ENCODE data around the gene PTH2. TPM values are rescaled to one million over a fixed set of nuclear protein-coding genes. Genes with fewer than 3 reads are reported as not detected.

PTH2 gene
- polyA plus RNA-seq, 3 donors, result not detected

DNA sequence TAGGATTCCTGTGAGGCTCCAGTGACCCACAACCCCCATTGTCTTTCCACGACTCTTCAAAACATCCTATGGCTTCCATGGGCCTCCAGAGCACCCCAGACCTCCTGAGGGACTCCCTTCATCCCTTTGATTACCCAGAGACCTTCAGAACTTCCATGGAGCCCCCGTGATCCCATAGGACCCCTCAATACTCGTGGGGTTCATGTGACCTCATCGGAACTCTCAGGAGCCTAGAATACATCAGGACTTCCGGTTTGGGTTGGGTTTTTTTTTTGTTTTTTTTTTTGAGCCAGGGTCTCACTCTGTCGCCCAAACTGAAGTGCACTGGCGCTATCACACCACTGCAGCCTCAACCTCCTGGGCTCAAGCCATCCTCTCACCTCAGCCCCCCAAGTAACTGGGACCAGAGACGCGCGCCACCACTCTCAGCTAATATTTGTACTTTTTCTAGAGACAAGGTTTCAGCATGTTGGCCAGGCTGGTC, 30.6 kb upstream of the PTH2 start:
- intact Hi-C loops (cut with micrococcal nuclease), result loop anchor here (5.0 to 10.0 kb wide), 3 partner anchors 34 to 369 kb away; partner anchors contain the start of genes RPL13A (in 1 of the 2), RPS11 (in 1 of the 2) and SNRNP70 (in 1 of the 2)
- peaks cover 30% of the 10 kb centered on the region for H3K4me1 Mint-ChIP-seq
- peaks cover 32 to 44% of the 10 kb centered on the region in 2 donors for H3K36me3 Mint-ChIP-seq
- TF ChIP-seq, protein P1, sequence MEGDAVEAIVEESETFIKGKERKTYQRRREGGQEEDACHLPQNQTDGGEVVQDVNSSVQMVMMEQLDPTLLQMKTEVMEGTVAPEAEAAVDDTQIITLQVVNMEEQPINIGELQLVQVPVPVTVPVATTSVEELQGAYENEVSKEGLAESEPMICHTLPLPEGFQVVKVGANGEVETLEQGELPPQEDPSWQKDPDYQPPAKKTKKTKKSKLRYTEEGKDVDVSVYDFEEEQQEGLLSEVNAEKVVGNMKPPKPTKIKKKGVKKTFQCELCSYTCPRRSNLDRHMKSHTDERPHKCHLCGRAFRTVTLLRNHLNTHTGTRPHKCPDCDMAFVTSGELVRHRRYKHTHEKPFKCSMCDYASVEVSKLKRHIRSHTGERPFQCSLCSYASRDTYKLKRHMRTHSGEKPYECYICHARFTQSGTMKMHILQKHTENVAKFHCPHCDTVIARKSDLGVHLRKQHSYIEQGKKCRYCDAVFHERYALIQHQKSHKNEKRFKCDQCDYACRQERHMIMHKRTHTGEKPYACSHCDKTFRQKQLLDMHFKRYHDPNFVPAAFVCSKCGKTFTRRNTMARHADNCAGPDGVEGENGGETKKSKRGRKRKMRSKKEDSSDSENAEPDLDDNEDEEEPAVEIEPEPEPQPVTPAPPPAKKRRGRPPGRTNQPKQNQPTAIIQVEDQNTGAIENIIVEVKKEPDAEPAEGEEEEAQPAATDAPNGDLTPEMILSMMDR (IDR thresholded peaks at IDR 0.05), result no peak
- H3K27me3 Mint-ChIP-seq (ENCODE audit: low read depth in 3 of 3), result peaks cover 0 to 5% (median 0%) of the 10 kb centered on the region in 3 donors
- H3K9me3 ChIP-seq (replicated peaks in 1 of 2; ENCODE audit: control insufficient read depth in 1 of 2, insufficient read depth in 1 of 2, low read length in 2 of 2), result no peaks in the 10 kb centered on the region
- peak overlapping the region; percentile 92 to 98 for H3K27ac ChIP-seq (ENCODE audit: low read depth in 1 of 2, low read length in 2 of 2)
- DNase-seq, result peak in 1 of 3 donors; percentile 48
- peak overlapping the region; percentile 99 for H3K4me2 ChIP-seq (replicated peaks; ENCODE audit: extremely low read depth, low read length, poor library complexity, severe bottlenecking)
- H3K9ac ChIP-seq (ENCODE audit: insufficient read depth, low read length, poor library complexity, severe bottlenecking), result peak overlapping the region; percentile 84
- peaks cover 42% of the 10 kb centered on the region for H3K79me2 ChIP-seq (ENCODE audit: insufficient read depth, low read length)
- WGBS (ENCODE audit: insufficient coverage), result 57% methylated on average over 6 of the region's 10 CpGs
- peak overlapping the region; percentile 82 for H2AFZ ChIP-seq (ENCODE audit: insufficient read depth, low read depth, low read length, poor library complexity, severe bottlenecking)
- peaks cover 4% of the 10 kb centered on the region for H4K20me1 ChIP-seq (ENCODE audit: insufficient read depth, low read length)
- peaks cover 28 to 39% of the 10 kb centered on the region in 2 donors for H3K4me1 ChIP-seq (ENCODE audit: control insufficient read depth in 1 of 2, insufficient read depth in 2 of 2, low read length in 2 of 2)
- H3K4me3 Mint-ChIP-seq, result peak overlapping the region; percentile 93 to 100
- H3K27ac Mint-ChIP-seq, result peak overlapping the region; percentile 99 to 100 (median 100)
- no peaks in the 10 kb centered on the region for H3K27me3 ChIP-seq (ENCODE audit: control insufficient read depth in 2 of 2, insufficient read depth in 2 of 2, low read length in 2 of 2)
- H3K4me3 ChIP-seq (replicated peaks in 1 of 3; ENCODE audit: low read depth in 2 of 3, low read length in 3 of 3), result peak overlapping the region; percentile 69 to 98 (median 71)
- H3K9me3 Mint-ChIP-seq, result peaks cover 0 to 2% (median 0%) of the 10 kb centered on the region in 7 donors
- H3K36me3 ChIP-seq (replicated peaks in 1 of 2; ENCODE audit: control insufficient read depth in 1 of 2, insufficient read depth in 2 of 2, low read length in 2 of 2), result peaks cover 14 to 22% of the 10 kb centered on the region in 2 donors

DNA sequence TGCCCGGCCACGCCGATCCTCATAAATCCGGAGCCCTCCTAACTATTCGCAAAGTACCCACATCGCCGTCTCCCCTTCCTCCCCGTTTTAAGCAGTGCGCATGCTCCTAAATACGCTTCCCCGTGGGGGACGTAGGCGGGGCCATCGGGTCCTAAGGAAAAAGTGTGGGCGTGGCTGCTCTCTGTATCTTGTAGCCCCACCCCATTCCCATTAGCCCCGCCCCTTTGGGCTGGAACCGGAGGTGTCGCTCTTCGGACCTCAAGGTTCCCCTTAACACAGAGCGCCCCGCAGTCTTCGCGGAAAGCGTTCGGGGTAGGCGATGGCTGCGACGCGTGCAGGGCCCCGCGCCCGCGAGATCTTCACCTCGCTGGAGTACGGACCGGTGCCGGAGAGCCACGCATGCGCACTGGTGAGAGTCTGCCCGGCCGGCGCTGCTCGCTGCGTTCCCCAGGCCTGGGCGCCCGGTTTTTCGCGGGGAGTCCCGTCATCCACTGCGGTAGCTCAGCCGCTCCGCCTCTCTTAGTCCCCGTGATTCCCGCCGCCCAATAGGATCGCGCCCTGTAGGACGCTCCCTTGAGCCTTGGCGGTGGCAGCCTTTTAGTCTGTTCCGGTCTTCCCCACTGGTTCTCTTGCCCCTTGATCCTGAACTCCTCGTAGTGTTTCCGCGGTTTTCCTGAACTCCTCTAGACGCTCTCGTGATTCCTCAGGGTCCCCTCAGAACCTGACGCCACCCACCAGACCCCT, 29.9 kb upstream of the PTH2 start, which contains the start of gene ALDH16A1:
Gene ALDH16A1 (plus strand): TSS at position 213 of the 744 bp plus-strand sequence. CDS start 107 bp downstream, at position 320.
- H3K36me3 Mint-ChIP-seq, result peaks cover 38 to 49% of the 10 kb centered on the region in 2 donors
- intact Hi-C loops (cut with micrococcal nuclease), result loop anchor here (5.0 to 10.0 kb wide), 3 partner anchors 34 to 368 kb away; partner anchors contain the start of genes RPL13A (in 1 of the 2), RPS11 (in 1 of the 2) and SNRNP70 (in 1 of the 2)
- peaks cover 35% of the 10 kb centered on the region for H3K4me1 Mint-ChIP-seq
- Histone ChIP-seq H3K79me2 (ENCODE audit: insufficient read depth, low read length) (peaks cover 42% of the 10 kb centered on the region), H3K36me3 (replicated peaks in 1 of 2; ENCODE audit: control insufficient read depth in 1 of 2, insufficient read depth in 2 of 2, low read length in 2 of 2) (peaks cover 14 to 28% of the 10 kb centered on the region in 2 donors), H3K9me3 (replicated peaks in 1 of 2; ENCODE audit: control insufficient read depth in 1 of 2, insufficient read depth in 1 of 2, low read length in 2 of 2) (no peaks in the 10 kb centered on the region), H3K9ac (ENCODE audit: insufficient read depth, low read length, poor library complexity, severe bottlenecking) (peak within 1 kb of the TSS; percentile 84), H2AFZ (ENCODE audit: insufficient read depth, low read depth, low read length, poor library complexity, severe bottlenecking) (peak within 1 kb of the TSS; percentile 93), H3K27ac (ENCODE audit: low read depth in 1 of 2, low read length in 2 of 2) (peak within 1 kb of the TSS; percentile 92 to 98), H3K4me1 (ENCODE audit: control insufficient read depth in 1 of 2, insufficient read depth in 2 of 2, low read length in 2 of 2) (peaks cover 28 to 39% of the 10 kb centered on the region in 2 donors), H4K20me1 (ENCODE audit: insufficient read depth, low read length) (peaks cover under 1% of the 10 kb centered on the region), H3K4me3 (replicated peaks in 1 of 3; ENCODE audit: low read depth in 2 of 3, low read length in 3 of 3) (peak within 1 kb of the TSS; percentile 71 to 98 (median 79)), H3K27me3 (ENCODE audit: control insufficient read depth in 2 of 2, insufficient read depth in 2 of 2, low read length in 2 of 2) (no peaks in the 10 kb centered on the region), H3K4me2 (replicated peaks; ENCODE audit: extremely low read depth, low read length, poor library complexity, severe bottlenecking) (peak within 1 kb of the TSS; percentile 99)
- peak; percentile 97 to 98 (median 98) for DNase-seq
- H3K4me3 Mint-ChIP-seq, result peak within 1 kb of the TSS; percentile 95 to 100
- TF ChIP-seq, protein P1 (IDR thresholded peaks at IDR 0.05), result no peak
- WGBS (ENCODE audit: insufficient coverage), result under 1% methylated on average over 60 of the region's 66 CpGs
- H3K27me3 Mint-ChIP-seq (ENCODE audit: low read depth in 3 of 3), result peaks cover 0 to 5% (median 0%) of the 10 kb centered on the region in 3 donors
- peaks cover 0 to 2% (median 0%) of the 10 kb centered on the region in 7 donors for H3K9me3 Mint-ChIP-seq
- H3K27ac Mint-ChIP-seq, result peak within 1 kb of the TSS; percentile 99 to 100 (median 100)
